WTC11 (cell line): ENCODE results near the gene KLHDC3. TPM values are rescaled to one million over a fixed set of nuclear protein-coding genes. Genes with fewer than 3 reads are reported as not detected.

ENCODE experiments used
- ATAC-seq: fragments of 200-7000 bp; cut with Tn5 transposase; 2 replicates; pipeline ENCODE4 v1.10.0; 2021; ENCODE audit warnings: mild to moderate bottlenecking, moderate library complexity
- CTCF ChIA-PET: fragments of 300-600 bp; sonication (Branson Sonifier 250); formaldehyde crosslinking; loops from one replicate; lab custom pipeline; 2021; ENCODE audit warnings: antibody characterized with exemption; lab: Charles Lee
- POLR2A ChIA-PET: fragments of 350-600 bp; sonication (Branson Sonifier 250); formaldehyde crosslinking; loops from one replicate; lab custom pipeline; 2021; ENCODE audit warnings: antibody characterized with exemption; lab: Charles Lee
- DNase-seq: peaks from one replicate; pipeline ENCODE4 v3.0.0; 2021; ENCODE audit warnings: low spot score
- H3K27ac Mint-ChIP-seq: 2 replicates; pipeline ENCODE4 v1.8.0; 2021; ENCODE audit warnings: mixed read lengths
- H3K27me3 Mint-ChIP-seq: 2 replicates; pipeline ENCODE4 v1.8.0; 2021; ENCODE audit warnings: low read depth, mild to moderate bottlenecking, moderate library complexity, mixed read lengths
- H3K36me3 Mint-ChIP-seq: 2 replicates; pipeline ENCODE4 v1.8.0; 2021; ENCODE audit warnings: mixed read lengths
- H3K4me1 Mint-ChIP-seq: 2 replicates; pipeline ENCODE4 v1.8.0; 2022; ENCODE audit warnings: mixed read lengths
- H3K4me3 Mint-ChIP-seq: 2 replicates; pipeline ENCODE4 v1.8.0; 2021; ENCODE audit warnings: mild to moderate bottlenecking, moderate library complexity, mixed read lengths
- H3K9me3 Mint-ChIP-seq: 2 replicates; pipeline ENCODE4 v1.8.0; 2021; ENCODE audit warnings: mixed read lengths
- CREM ChIP-seq: sonication (generic); formaldehyde crosslinking; IDR thresholded peaks from 2 replicates; pipeline ENCODE4 v1.8.1; 2022; ENCODE audit warnings: mild to moderate bottlenecking, missing genetic modification reagents, moderate library complexity
- FOXK1 ChIP-seq: sonication (generic); formaldehyde crosslinking; IDR thresholded peaks from 2 replicates; pipeline ENCODE4 v1.8.0; 2022; ENCODE audit warnings: mild to moderate bottlenecking, moderate library complexity, missing genetic modification reagents
- GABPB1 ChIP-seq: sonication (generic); formaldehyde crosslinking; IDR thresholded peaks from 2 replicates; pipeline ENCODE4 v1.8.1; 2023; ENCODE audit warnings: mild to moderate bottlenecking, missing genetic modification reagents
- GRHL2 ChIP-seq: fragments of 250-450 bp; sonication (Bioruptor Pico); IDR thresholded peaks from 2 replicates; pipeline ENCODE4 v1.8.0; 2022; ENCODE audit warnings: mild to moderate bottlenecking, moderate library complexity; ENCODE audit not compliant: insufficient replicate concordance, severe bottlenecking
- MYBL2 ChIP-seq: sonication (generic); formaldehyde crosslinking; IDR thresholded peaks from 2 replicates; pipeline ENCODE4 v1.8.1; 2023; ENCODE audit warnings: mild to moderate bottlenecking, moderate library complexity, missing genetic modification reagents
- RELA ChIP-seq: sonication (generic); formaldehyde crosslinking; IDR thresholded peaks from 2 replicates; pipeline ENCODE4 v1.8.1; 2022; ENCODE audit warnings: missing genetic modification reagents, mild to moderate bottlenecking, borderline replicate concordance
- SMAD3 ChIP-seq: sonication (generic); formaldehyde crosslinking; IDR thresholded peaks from 2 replicates; pipeline ENCODE4 v1.8.0; 2022; ENCODE audit warnings: missing genetic modification reagents, mild to moderate bottlenecking, borderline replicate concordance
- SP1 ChIP-seq: sonication (generic); formaldehyde crosslinking; conservative IDR thresholded peaks from 2 replicates; pipeline ENCODE4 v1.8.1; 2022; ENCODE audit warnings: missing genetic modification reagents
- TEAD4 ChIP-seq: sonication (generic); formaldehyde crosslinking; IDR thresholded peaks from 2 replicates; pipeline ENCODE4 v1.8.0; 2022; ENCODE audit warnings: mild to moderate bottlenecking, missing genetic modification reagents
- ZNF396 ChIP-seq: fragments of 250-450 bp; sonication (Bioruptor Pico); IDR thresholded peaks from 2 replicates; pipeline ENCODE4 v1.8.0; 2021; ENCODE audit warnings: mild to moderate bottlenecking, moderate library complexity, borderline replicate concordance
- ZNF423 ChIP-seq: fragments of 250-450 bp; sonication (Bioruptor Pico); IDR thresholded peaks from 2 replicates; pipeline ENCODE4 v2.1.2; 2022; ENCODE audit warnings: mild to moderate bottlenecking, moderate library complexity
- total RNA-seq: library from RNA; stranded (reverse); gene quantifications from 3 replicates; pipeline ENCODE4 v1.2.3, GENCODE V29; 2021
- TF ChIP-seq, protein P1 (sequence below): sonication (generic); formaldehyde crosslinking; IDR thresholded peaks from 2 replicates; pipeline ENCODE4 v1.8.1; 2022; ENCODE audit warnings: mild to moderate bottlenecking, missing genetic modification reagents, moderate library complexity, borderline replicate concordance
- TF ChIP-seq, protein P2 (sequence below): sonication (generic); formaldehyde crosslinking; IDR thresholded peaks from 2 replicates; pipeline ENCODE4 v1.8.1; 2022; ENCODE audit warnings: mild to moderate bottlenecking, moderate library complexity, missing genetic modification reagents
- TF ChIP-seq, protein P3 (sequence below): sonication (generic); formaldehyde crosslinking; IDR thresholded peaks from 2 replicates; pipeline ENCODE4 v1.8.1; 2023; ENCODE audit warnings: mild to moderate bottlenecking, missing genetic modification reagents
- TF ChIP-seq, protein P4 (sequence below): sonication (generic); formaldehyde crosslinking; IDR thresholded peaks from 2 replicates; pipeline ENCODE4 v1.8.1; 2023; ENCODE audit warnings: mild to moderate bottlenecking, missing genetic modification reagents, borderline replicate concordance
- TF ChIP-seq, protein P5 (sequence below): sonication (generic); formaldehyde crosslinking; IDR thresholded peaks from 2 replicates; pipeline ENCODE4 v1.8.0; 2022; ENCODE audit warnings: mild to moderate bottlenecking, missing genetic modification reagents

Gene KLHDC3
- total RNA-seq, 1 experiment from 2014 or later = 172 TPM

DNA sequence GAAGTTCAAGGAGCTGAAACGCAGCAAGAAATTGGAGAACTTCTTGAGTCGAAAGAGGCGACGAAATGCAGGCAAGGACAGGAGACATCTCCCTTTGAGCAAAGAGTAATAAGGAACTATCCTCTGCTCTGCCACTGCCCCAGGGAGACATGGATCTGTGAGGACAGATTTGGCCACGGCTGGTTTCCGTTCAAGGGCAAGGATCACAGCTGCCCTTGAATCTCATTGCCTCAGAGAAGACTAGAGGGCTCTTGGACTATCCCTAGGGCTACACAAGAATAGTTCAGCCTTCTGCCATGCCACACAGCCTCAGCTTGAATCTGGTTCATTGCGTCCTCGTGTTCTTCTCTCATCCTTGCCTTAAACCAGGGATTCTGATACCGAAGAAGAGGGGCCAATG is 15.1 kb downstream of the KLHDC3 start:
- Mint-ChIP-seq H3K4me1 (no peaks in the 10 kb centered on the region), H3K4me3 (no peak overlapping the region), H3K9me3 (no peaks in the 10 kb centered on the region), H3K27ac (no peak overlapping the region), H3K36me3 (peaks cover 77% of the 10 kb centered on the region), H3K27me3 (no peaks in the 10 kb centered on the region)
- TF ChIP-seq GABPB1 (CRISPR knock-in tag) = no peak
- POLR2A ChIA-PET = interaction anchor here (0.8 kb wide), 1 partner anchor 30 kb away, joined by 3 read pairs; the partner anchor contains the start of genes KLC4 and MRPL2
- ATAC-seq = no peak
- CTCF ChIA-PET = no interaction called here
- DNase-seq = no peak

DNA sequence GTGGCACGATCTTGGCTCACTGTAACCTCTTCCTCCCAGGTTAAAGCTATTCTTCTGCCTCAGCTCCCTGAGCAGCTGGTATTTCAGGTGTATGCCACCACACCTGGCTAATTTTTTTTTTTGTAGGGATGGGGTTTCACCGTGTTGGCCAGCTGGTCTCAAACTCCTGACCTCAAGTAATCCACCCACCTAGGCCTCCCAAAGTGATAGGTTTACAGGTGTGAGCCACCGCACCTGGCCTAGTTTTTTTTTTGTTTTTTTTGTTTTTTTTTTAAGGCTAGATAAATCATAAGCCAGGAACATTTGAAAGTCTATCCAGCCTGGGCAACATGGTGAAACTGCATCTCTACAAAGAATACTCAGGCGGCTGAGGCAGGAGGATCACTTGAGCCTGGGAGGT is 18.3 kb downstream of the KLHDC3 start:
- no peak for DNase-seq
- CTCF ChIA-PET = interaction anchor here (1.3 kb wide), 1 partner anchor 98 kb away, joined by 3 read pairs; no protein-coding TSS in a partner anchor
- Mint-ChIP-seq H3K4me3 (no peak overlapping the region), H3K4me1 (no peaks in the 10 kb centered on the region), H3K9me3 (no peaks in the 10 kb centered on the region), H3K27ac (no peak overlapping the region), H3K36me3 (peaks cover 60% of the 10 kb centered on the region), H3K27me3 (no peaks in the 10 kb centered on the region)
- no peak for ATAC-seq
- POLR2A ChIA-PET = interaction anchor here (1.9 kb wide), 1 partner anchor 21 kb away, joined by 7 read pairs; the partner anchor contains the start of gene CUL7
- TF ChIP-seq, protein P1, sequence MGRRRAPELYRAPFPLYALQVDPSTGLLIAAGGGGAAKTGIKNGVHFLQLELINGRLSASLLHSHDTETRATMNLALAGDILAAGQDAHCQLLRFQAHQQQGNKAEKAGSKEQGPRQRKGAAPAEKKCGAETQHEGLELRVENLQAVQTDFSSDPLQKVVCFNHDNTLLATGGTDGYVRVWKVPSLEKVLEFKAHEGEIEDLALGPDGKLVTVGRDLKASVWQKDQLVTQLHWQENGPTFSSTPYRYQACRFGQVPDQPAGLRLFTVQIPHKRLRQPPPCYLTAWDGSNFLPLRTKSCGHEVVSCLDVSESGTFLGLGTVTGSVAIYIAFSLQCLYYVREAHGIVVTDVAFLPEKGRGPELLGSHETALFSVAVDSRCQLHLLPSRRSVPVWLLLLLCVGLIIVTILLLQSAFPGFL (CRISPR knock-in tag) = no peak
- TF ChIP-seq FOXK1 (CRISPR knock-in tag) (no peak), ZNF423 (CRISPR knock-in tag) (no peak), CREM (CRISPR knock-in tag) (no peak), GRHL2 (CRISPR knock-in tag) (no peak), MYBL2 (CRISPR knock-in tag) (no peak)

DNA sequence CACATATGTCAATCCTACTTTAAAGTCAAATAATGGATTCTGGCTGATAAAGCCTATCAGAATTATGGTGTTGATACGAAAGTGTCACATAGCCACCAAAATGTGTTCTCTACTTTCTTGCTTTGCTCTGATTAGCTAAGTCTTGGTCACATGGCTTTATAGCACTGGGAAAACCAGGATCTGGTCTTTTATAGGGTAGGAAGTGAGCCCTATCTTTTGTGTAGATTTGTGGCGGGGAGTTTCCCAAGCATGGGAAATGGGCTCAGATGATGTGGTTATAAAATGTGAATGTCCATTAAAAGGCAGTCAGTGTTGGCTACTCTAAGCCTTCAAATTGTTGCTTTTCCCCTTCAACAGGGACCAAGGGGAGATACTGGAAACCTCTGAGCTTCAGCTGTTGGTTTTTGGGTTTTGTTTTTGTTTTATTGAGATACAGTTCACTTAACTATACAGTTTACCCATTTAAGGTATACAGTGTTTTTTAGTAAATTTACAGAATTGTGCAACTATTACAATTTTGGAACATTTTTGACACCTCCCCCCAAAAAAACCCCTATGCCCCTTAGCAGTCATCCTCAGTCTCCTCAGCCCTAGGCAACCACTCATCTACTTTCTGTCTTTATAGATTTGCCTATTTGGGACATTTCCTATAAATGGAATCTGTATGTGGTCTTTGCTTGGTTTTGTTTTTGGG is 19.6 kb downstream of the KLHDC3 start:
- peaks cover 57% of the 10 kb centered on the region for H3K36me3 Mint-ChIP-seq
- ATAC-seq (no peak), DNase-seq (no peak)
- POLR2A ChIA-PET = interaction anchor here (1.1 to 1.9 kb wide), 2 partner anchors 20 to 34 kb away, joined by 4 to 7 read pairs; partner anchors contain the start of gene CUL7
- H3K4me3 Mint-ChIP-seq = no peak overlapping the region
- CTCF ChIA-PET = interaction anchor here (1.2 to 2.5 kb wide), 5 partner anchors 12 to 110 kb away, joined by 3 to 10 read pairs (median 3); partner anchors contain the start of genes CUL7 and RRP36
- H3K4me1 Mint-ChIP-seq = no peaks in the 10 kb centered on the region
- H3K27ac Mint-ChIP-seq = no peak overlapping the region
- no peaks in the 10 kb centered on the region for H3K9me3 Mint-ChIP-seq
- no peaks in the 10 kb centered on the region for H3K27me3 Mint-ChIP-seq
- no peak for TF ChIP-seq SP1 (CRISPR knock-in tag)
- no peak for TF ChIP-seq TEAD4 (CRISPR knock-in tag)
- TF ChIP-seq GABPB1 (CRISPR knock-in tag) = no peak
- TF ChIP-seq, protein P2, sequence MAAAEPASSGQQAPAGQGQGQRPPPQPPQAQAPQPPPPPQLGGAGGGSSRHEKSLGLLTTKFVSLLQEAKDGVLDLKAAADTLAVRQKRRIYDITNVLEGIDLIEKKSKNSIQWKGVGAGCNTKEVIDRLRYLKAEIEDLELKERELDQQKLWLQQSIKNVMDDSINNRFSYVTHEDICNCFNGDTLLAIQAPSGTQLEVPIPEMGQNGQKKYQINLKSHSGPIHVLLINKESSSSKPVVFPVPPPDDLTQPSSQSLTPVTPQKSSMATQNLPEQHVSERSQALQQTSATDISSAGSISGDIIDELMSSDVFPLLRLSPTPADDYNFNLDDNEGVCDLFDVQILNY = no peak
- TF ChIP-seq ZNF396 = no peak
- no peak for TF ChIP-seq CREM (CRISPR knock-in tag)
- TF ChIP-seq, protein P3, sequence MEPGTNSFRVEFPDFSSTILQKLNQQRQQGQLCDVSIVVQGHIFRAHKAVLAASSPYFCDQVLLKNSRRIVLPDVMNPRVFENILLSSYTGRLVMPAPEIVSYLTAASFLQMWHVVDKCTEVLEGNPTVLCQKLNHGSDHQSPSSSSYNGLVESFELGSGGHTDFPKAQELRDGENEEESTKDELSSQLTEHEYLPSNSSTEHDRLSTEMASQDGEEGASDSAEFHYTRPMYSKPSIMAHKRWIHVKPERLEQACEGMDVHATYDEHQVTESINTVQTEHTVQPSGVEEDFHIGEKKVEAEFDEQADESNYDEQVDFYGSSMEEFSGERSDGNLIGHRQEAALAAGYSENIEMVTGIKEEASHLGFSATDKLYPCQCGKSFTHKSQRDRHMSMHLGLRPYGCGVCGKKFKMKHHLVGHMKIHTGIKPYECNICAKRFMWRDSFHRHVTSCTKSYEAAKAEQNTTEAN (CRISPR knock-in tag) = no peak
- TF ChIP-seq, protein P4, sequence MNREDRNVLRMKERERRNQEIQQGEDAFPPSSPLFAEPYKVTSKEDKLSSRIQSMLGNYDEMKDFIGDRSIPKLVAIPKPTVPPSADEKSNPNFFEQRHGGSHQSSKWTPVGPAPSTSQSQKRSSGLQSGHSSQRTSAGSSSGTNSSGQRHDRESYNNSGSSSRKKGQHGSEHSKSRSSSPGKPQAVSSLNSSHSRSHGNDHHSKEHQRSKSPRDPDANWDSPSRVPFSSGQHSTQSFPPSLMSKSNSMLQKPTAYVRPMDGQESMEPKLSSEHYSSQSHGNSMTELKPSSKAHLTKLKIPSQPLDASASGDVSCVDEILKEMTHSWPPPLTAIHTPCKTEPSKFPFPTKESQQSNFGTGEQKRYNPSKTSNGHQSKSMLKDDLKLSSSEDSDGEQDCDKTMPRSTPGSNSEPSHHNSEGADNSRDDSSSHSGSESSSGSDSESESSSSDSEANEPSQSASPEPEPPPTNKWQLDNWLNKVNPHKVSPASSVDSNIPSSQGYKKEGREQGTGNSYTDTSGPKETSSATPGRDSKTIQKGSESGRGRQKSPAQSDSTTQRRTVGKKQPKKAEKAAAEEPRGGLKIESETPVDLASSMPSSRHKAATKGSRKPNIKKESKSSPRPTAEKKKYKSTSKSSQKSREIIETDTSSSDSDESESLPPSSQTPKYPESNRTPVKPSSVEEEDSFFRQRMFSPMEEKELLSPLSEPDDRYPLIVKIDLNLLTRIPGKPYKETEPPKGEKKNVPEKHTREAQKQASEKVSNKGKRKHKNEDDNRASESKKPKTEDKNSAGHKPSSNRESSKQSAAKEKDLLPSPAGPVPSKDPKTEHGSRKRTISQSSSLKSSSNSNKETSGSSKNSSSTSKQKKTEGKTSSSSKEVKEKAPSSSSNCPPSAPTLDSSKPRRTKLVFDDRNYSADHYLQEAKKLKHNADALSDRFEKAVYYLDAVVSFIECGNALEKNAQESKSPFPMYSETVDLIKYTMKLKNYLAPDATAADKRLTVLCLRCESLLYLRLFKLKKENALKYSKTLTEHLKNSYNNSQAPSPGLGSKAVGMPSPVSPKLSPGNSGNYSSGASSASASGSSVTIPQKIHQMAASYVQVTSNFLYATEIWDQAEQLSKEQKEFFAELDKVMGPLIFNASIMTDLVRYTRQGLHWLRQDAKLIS (CRISPR knock-in tag) = no peak
- TF ChIP-seq SMAD3 (CRISPR knock-in tag) = no peak
- TF ChIP-seq RELA (CRISPR knock-in tag) = no peak
- TF ChIP-seq, protein P5, sequence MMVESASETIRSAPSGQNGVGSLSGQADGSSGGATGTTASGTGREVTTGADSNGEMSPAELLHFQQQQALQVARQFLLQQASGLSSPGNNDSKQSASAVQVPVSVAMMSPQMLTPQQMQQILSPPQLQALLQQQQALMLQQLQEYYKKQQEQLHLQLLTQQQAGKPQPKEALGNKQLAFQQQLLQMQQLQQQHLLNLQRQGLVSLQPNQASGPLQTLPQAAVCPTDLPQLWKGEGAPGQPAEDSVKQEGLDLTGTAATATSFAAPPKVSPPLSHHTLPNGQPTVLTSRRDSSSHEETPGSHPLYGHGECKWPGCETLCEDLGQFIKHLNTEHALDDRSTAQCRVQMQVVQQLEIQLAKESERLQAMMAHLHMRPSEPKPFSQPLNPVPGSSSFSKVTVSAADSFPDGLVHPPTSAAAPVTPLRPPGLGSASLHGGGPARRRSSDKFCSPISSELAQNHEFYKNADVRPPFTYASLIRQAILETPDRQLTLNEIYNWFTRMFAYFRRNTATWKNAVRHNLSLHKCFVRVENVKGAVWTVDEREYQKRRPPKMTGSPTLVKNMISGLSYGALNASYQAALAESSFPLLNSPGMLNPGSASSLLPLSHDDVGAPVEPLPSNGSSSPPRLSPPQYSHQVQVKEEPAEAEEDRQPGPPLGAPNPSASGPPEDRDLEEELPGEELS (CRISPR knock-in tag) = no peak
